GM19397 (cell line): ENCODE data around the gene OR1K1.
"Not testable (repeated sequence)": the region's sequence is repeated elsewhere in the genome, so short reads cannot be mapped to it uniquely, and the experiment has no call there.

Experiments used
- ATAC-seq: cut with Tn5 transposase; IDR thresholded peaks from one replicate; pipeline ENCODE4 v1.9.1; 2021; ENCODE audit warnings: mild to moderate bottlenecking, moderate library complexity; ENCODE audit not compliant: unreplicated experiment

OR1K1 gene

GRCh38 chr9:122810306-122810946 is 10.5 kb downstream of the OR1K1 start:
- peak; percentile 75 for ATAC-seq

DNA sequence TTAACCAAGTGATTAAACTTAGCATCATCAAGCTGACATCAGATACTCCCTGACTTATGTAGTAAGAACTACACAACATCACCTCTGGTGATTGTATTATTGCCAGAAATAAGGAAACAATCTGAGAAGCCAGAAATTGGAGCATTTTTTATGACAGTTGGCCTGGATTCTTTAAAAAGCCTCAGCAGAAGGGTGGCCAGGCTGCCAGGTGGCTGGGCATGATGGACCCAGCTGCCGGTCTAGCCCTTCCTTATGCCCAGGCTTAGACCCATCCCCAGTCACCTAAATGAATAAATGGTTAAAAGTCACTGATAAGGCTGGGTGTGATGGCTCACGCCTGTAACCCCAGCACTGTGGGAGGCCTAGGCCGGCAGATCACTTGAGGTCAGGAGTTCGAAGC is 12.8 kb downstream of the OR1K1 start:
- ATAC-seq = no peak

DNA sequence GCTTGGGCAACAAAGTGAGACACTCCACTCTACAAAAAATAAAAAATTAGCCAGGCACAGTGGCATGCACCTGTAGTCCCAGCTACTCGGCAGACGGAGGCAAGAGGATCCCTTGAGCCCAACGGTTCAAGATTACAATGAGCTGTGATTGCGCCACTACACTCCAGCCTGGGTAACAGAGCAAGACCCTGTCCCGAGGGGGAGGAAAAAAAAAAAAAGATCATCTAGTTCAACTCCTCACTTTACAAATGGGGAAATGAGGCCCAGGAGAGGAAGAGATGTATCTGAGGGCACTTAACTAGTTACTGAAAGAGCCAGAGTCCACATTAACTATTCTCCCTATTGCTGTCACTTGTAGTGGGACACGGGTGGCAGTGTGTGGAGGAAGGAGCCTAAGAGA is 14.6 kb downstream of the OR1K1 start:
- no peak for ATAC-seq

- ATAC-seq = no peak
These were observed 15.6 kb downstream of the OR1K1 start for GRCh38 chr9:122815544-122815943.

- peak; percentile 68 for ATAC-seq
These were observed 16.4 kb downstream of the OR1K1 start for GRCh38 chr9:122816163-122816867.

GRCh38 chr9:122819326-122819725 is 19.4 kb downstream of the OR1K1 start:
- no peak for ATAC-seq

GRCh38 chr9:122819791-122820489 is 20.0 kb downstream of the OR1K1 start:
- no peak for ATAC-seq

DNA sequence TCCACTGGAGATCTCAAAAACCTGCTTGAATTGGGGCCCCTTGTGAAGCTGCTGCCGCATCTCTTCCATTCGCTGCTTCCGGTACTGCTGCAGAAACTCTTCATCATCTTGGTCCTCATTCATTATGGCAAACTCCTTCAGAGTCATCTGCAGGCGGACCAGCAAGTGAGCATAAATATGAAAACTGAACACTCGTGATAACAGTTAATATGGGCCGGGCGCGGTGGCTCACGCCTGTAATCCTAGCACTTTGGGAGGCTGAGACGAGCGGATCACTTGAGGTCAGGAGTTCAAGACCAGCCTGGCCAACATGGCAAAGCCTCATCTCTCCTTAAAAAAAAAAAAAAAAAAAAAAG is 20.5 kb downstream of the OR1K1 start:
- ATAC-seq = no peak

- ATAC-seq = no peak
These were observed 21.5 kb downstream of the OR1K1 start for GRCh38 chr9:122821278-122821943.

DNA sequence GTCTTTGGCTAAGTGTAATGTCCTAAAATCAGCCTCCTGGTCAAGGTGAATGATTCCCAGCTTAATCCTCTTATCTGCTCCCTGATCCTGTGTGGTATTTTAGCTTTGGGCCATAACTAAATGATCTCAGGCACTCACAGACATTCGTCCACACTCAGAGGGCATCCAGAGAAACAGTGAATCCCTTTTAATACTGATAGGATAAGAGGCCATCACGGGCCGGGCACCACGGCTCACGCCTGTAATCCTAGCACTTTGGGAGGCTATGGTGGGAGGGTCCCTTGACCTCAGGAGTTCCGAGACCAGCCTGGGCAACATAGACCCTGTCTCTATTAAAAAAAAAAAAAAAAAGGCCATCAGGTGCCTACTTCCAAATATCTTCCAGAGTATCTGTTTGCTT is 22.1 kb downstream of the OR1K1 start:
- ATAC-seq = no peak

- no peak for ATAC-seq
These were observed 23.0 kb downstream of the OR1K1 start for GRCh38 chr9:122822938-122823337.

GRCh38 chr9:122827761-122828093 is 27.8 kb downstream of the OR1K1 start:
- ATAC-seq = peak; percentile 14

GRCh38 chr9:122828965-122829284 is 29.0 kb downstream of the OR1K1 start:
- not testable (repeated sequence) for ATAC-seq

- ATAC-seq = no peak
These were observed 32.3 kb downstream of the OR1K1 start for GRCh38 chr9:122832194-122832593.

GRCh38 chr9:122835313-122835731 is 35.4 kb downstream of the OR1K1 start:
- ATAC-seq = no peak

DNA sequence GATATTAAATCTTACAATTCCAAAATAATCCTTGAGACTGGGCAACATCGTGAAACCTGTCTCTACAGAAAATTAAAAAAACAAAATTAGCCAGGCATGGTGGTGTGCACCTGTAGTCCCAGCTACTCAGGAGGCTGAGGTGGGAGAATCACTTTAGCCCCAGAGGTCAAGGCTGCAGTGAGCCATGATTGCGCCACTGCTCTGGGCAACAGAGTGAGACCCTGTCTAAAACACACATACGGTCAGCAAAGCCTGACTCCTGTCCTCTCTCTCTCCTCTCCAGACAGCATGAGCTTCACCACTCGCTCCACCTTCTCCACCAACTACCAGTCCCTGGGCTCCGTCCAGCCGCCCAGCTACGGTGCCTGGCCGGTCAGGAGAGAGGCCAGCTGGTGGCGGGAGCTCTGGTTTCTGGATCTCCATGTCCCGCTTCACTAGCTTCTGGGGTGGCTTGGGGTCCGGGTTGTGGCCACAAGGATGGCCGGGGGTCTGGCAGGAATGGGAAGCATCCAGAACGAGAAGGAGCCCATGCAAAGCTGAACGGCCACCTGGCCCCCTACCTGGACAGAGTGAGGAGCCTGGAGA is 37.4 kb downstream of the OR1K1 start:
- ATAC-seq = no peak

- ATAC-seq = not testable (repeated sequence)
These were observed 38.5 kb downstream of the OR1K1 start for GRCh38 chr9:122838441-122838840.

DNA sequence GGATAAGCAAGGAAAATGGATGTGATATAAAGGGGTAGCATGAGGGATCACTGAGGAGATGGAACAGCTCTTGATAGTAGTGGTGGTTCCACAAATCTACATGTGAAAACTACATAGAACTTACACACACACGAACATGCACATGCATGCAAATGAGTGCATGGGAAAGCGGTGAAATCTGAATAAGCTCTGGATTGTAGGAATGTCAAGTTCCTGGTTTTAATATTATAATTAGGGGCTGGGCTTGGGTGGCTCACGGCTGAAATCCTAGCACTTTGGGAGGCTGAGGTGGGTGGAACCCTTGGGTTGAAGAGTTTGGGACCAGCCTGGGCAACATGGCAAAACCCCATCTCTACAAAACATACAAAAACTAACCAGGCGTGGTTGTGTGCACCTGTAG is 41.6 kb downstream of the OR1K1 start:
- ATAC-seq = no peak

DNA sequence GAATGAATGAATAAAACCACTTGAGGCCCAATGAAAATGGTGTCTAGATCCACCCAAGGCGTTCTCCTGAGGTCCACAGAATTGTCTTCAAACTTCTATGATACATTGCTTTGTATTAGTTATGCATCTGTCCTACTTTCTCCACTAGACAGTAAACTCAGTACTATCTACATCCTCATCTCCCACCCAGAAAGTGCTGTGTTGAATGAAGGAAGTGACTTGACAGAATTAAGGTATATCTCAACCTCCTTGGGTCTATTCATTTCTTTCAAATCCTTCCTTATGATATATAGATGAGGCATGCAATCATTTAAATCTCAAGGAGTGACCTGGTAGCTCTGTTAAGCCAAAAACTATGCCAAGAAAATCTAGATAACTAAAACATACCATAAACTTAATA is 44.2 kb downstream of the OR1K1 start:
- no peak for ATAC-seq

DNA sequence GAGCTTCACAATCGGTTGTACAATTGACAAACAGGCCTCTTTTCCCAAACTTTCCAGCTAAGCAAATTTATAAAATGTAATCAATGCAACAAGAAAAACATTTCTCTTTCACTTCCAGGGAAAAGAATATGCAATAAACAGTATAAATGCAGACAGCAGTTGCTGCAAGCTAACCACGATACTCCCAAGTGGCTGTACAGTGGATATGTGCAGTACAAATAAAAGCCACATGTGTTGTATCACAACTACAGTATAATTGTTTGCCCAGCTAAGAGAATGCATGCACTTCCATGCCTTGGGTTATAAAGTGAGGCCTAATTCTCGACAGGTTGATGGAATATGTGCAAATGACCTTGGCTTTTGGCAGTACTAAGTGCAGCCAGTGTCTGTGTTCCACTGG is 45.2 kb downstream of the OR1K1 start:
- no peak for ATAC-seq

DNA sequence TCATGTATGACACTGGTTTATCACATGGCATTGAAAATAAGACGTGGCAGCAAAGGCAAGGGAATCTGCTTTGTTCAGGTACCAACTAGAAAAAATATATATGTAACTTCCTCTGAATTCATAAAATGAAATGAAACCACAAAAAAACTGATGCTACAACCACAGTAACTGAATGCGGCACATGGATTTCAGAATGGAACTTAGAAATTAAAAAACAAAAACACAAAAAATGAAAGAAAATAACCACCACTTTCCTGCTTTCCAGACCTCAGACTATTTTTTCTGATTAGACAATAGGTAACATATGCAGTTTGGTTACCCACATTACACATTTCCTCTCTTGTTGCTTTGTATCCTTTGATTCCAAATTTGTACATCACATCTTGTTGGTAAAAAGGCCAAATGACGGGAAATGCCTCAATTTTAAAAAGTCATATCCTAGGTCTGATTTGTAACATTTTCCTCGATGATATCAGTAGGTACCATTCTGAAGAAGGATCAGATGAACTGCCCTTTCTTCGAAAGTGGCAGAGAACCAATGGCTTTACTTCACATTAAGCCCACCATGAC is 46.5 kb downstream of the OR1K1 start:
- no peak for ATAC-seq
